HepG2 (cell line): ENCODE data around the gene STK39.

Experiments
- CENPT ChIP-seq: sonication (generic); formaldehyde crosslinking; IDR thresholded peaks from 2 replicates; pipeline ENCODE4 v1.8.0; 2022; ENCODE audit warnings: low read depth, mild to moderate bottlenecking, moderate library complexity, missing genetic modification reagents
- ETV6 ChIP-seq: sonication (generic); formaldehyde crosslinking; conservative IDR thresholded peaks from 2 replicates; pipeline ENCODE4 v1.4.0; 2020; ENCODE audit warnings: missing genetic modification reagents
- HMGA1 ChIP-seq: sonication (generic); formaldehyde crosslinking; conservative IDR thresholded peaks from 2 replicates; pipeline ENCODE4 v1.4.0; 2020; ENCODE audit warnings: missing genetic modification reagents
- MED8 ChIP-seq: sonication (generic); formaldehyde crosslinking; IDR thresholded peaks from 2 replicates; pipeline ENCODE4 v1.8.1; 2023; ENCODE audit warnings: mild to moderate bottlenecking, missing genetic modification reagents; ENCODE audit not compliant: insufficient replicate concordance
- PCBP2 ChIP-seq: fragments of 200-400 bp; formaldehyde crosslinking; optimal IDR thresholded peaks from 2 replicates; pipeline ENCODE3; 2018; ENCODE audit warnings: low read length, low read depth; ENCODE audit not compliant: poor library complexity, severe bottlenecking
- POLR2A ChIP-seq, 2 experiments: IDR thresholded peaks; 2 replicates each; pipeline ENCODE4 v1.6.1; 2011; ENCODE audit warnings: low read depth in 2 of 2, low read length in 2 of 2, mild to moderate bottlenecking in 1 of 2, moderate library complexity in 1 of 2; ENCODE audit not compliant: insufficient read depth in 1 of 2
- POLR2AphosphoS2 ChIP-seq: IDR thresholded peaks from 2 replicates; pipeline ENCODE4 v1.6.1; 2011; ENCODE audit warnings: low read depth, low read length, improper control_type of control experiment
- ZFP36 ChIP-seq: fragments of 150-350 bp; IDR thresholded peaks from 2 replicates; pipeline ENCODE4 v1.6.1; 2018; ENCODE audit warnings: borderline replicate concordance, low read length, low read depth; ENCODE audit not compliant: partially characterized antibody
- ZHX1 ChIP-seq: sonication (generic); formaldehyde crosslinking; IDR thresholded peaks from 2 replicates; pipeline ENCODE4 v1.8.1; 2022; ENCODE audit warnings: low read depth, mild to moderate bottlenecking, missing genetic modification reagents
- TF ChIP-seq, protein P1 (sequence below): sonication (generic); formaldehyde crosslinking; IDR thresholded peaks from 2 replicates; pipeline ENCODE4 v1.4.0; 2020; ENCODE audit warnings: mild to moderate bottlenecking, missing genetic modification reagents
- TF ChIP-seq, protein P2 (sequence below): sonication (generic); formaldehyde crosslinking; IDR thresholded peaks from 2 replicates; pipeline ENCODE4 v1.8.0; 2022; ENCODE audit warnings: missing genetic modification reagents, mild to moderate bottlenecking, borderline replicate concordance
- TF ChIP-seq, protein P3 (sequence below): sonication (generic); formaldehyde crosslinking; IDR thresholded peaks from 2 replicates; pipeline ENCODE4 v1.5.1; 2020; ENCODE audit warnings: mild to moderate bottlenecking, moderate library complexity, missing genetic modification reagents

DNA sequence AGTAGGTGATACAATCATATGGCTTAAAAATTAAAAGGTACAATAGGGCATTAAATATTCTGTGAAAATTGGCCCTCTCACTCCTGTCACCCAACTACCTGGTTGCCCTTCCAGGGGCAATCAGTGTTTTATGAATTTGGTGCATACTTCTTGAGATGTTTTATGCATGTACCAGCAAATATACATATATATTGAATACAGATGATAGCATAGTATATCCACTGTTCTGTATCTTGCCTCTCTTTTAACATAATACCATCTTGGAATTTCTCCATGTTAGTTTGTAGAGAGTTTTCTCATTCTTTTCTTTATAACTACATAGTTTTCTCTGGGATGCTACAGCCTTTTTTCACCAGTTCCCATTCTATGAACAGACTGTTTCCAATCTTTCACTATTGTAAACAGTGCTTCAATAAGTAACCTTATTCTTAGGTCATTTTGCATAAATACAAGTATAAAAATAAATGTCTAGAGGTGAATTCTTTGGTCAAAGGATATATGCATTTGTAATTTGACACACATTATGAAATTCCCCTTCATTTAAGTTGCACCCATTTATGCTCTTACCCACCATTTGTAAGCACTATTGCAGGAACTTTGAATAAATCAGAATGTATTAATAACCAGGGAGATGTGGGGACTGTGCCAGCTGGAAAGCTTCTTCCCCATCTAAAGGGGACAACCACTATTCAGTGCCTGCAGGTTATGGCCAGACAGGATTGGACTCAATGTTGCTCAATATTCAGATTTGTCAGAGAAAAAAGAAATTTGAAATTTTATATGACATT lies 225.4 kb downstream of the STK39 start:
- TF ChIP-seq, protein P1, sequence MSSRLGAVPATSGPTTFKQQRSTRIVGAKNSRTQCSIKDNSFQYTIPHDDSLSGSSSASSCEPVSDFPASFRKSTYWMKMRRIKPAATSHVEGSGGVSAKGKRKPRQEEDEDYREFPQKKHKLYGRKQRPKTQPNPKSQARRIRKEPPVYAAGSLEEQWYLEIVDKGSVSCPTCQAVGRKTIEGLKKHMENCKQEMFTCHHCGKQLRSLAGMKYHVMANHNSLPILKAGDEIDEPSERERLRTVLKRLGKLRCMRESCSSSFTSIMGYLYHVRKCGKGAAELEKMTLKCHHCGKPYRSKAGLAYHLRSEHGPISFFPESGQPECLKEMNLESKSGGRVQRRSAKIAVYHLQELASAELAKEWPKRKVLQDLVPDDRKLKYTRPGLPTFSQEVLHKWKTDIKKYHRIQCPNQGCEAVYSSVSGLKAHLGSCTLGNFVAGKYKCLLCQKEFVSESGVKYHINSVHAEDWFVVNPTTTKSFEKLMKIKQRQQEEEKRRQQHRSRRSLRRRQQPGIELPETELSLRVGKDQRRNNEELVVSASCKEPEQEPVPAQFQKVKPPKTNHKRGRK (CRISPR knock-in tag) = no peak
- TF ChIP-seq, protein P2, sequence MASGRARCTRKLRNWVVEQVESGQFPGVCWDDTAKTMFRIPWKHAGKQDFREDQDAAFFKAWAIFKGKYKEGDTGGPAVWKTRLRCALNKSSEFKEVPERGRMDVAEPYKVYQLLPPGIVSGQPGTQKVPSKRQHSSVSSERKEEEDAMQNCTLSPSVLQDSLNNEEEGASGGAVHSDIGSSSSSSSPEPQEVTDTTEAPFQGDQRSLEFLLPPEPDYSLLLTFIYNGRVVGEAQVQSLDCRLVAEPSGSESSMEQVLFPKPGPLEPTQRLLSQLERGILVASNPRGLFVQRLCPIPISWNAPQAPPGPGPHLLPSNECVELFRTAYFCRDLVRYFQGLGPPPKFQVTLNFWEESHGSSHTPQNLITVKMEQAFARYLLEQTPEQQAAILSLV (CRISPR knock-in tag) = no peak
- TF ChIP-seq POLR2A (IDR thresholded peaks at IDR 0.05; ENCODE audit: insufficient read depth in 1 of 2, low read depth in 2 of 2, low read length in 2 of 2) = no peak
- no peak for TF ChIP-seq POLR2AphosphoS2
- no peak for TF ChIP-seq ETV6
- TF ChIP-seq PCBP2 = no peak
- no peak for TF ChIP-seq CENPT (CRISPR knock-in tag)
- TF ChIP-seq MED8 = no peak
- TF ChIP-seq ZFP36 = no peak
- TF ChIP-seq, protein P3, sequence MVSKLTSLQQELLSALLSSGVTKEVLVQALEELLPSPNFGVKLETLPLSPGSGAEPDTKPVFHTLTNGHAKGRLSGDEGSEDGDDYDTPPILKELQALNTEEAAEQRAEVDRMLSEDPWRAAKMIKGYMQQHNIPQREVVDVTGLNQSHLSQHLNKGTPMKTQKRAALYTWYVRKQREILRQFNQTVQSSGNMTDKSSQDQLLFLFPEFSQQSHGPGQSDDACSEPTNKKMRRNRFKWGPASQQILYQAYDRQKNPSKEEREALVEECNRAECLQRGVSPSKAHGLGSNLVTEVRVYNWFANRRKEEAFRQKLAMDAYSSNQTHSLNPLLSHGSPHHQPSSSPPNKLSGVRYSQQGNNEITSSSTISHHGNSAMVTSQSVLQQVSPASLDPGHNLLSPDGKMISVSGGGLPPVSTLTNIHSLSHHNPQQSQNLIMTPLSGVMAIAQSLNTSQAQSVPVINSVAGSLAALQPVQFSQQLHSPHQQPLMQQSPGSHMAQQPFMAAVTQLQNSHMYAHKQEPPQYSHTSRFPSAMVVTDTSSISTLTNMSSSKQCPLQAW (CRISPR knock-in tag) = no peak
- no peak for TF ChIP-seq ZHX1 (CRISPR knock-in tag)
- no peak for TF ChIP-seq HMGA1
